ENCODE results near the gene CSF2RB. TPM values are rescaled to one million over a fixed set of nuclear protein-coding genes. Genes with fewer than 3 reads are reported as not detected.

The CSF2RB gene
- total and polyA plus RNA-seq, 10 of the 15 experiments (the other 5 are each of a cell fraction or from before 2014, with no cell fraction given): 0.82 to 12.5 (median 5.4) TPM

DNA sequence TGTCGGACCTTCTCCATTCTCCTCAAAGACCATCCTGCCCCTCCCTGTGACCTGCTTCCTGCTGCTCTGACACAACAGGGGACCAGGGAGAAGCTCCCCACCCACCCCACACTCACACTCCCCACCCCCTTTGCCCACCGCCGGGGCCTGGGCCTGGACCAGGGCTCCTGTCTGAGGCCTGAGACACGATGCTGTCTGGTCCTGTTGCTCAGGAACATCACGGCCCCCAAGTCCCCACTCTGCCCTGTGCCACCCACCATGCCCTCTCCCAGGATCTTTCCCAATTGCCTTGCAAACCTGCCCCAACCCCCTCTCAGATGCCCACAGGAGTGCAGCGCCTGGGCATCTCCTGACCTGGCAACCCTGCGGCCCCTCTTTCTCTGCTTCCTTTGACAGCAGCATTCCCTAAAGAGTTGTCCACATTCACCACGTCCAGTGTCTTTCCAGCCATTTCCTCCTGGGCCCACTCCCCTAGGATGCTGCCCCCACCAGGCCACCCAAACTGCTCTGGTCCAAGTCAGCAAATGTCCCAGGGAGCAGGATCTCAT is 10.8 kb downstream of the CSF2RB start (continued):
- TF ChIP-seq, protein P1, sequence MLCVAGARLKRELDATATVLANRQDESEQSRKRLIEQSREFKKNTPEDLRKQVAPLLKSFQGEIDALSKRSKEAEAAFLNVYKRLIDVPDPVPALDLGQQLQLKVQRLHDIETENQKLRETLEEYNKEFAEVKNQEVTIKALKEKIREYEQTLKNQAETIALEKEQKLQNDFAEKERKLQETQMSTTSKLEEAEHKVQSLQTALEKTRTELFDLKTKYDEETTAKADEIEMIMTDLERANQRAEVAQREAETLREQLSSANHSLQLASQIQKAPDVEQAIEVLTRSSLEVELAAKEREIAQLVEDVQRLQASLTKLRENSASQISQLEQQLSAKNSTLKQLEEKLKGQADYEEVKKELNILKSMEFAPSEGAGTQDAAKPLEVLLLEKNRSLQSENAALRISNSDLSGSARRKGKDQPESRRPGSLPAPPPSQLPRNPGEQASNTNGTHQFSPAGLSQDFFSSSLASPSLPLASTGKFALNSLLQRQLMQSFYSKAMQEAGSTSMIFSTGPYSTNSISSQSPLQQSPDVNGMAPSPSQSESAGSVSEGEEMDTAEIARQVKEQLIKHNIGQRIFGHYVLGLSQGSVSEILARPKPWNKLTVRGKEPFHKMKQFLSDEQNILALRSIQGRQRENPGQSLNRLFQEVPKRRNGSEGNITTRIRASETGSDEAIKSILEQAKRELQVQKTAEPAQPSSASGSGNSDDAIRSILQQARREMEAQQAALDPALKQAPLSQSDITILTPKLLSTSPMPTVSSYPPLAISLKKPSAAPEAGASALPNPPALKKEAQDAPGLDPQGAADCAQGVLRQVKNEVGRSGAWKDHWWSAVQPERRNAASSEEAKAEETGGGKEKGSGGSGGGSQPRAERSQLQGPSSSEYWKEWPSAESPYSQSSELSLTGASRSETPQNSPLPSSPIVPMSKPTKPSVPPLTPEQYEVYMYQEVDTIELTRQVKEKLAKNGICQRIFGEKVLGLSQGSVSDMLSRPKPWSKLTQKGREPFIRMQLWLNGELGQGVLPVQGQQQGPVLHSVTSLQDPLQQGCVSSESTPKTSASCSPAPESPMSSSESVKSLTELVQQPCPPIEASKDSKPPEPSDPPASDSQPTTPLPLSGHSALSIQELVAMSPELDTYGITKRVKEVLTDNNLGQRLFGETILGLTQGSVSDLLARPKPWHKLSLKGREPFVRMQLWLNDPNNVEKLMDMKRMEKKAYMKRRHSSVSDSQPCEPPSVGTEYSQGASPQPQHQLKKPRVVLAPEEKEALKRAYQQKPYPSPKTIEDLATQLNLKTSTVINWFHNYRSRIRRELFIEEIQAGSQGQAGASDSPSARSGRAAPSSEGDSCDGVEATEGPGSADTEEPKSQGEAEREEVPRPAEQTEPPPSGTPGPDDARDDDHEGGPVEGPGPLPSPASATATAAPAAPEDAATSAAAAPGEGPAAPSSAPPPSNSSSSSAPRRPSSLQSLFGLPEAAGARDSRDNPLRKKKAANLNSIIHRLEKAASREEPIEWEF (IDR thresholded peaks at IDR 0.05; ENCODE audit: insufficient replicate concordance, low read depth, low read length): no peak
- TF ChIP-seq SREBF2 (IDR thresholded peaks at IDR 0.05; ENCODE audit: low read length) (no peak), NFXL1 (IDR thresholded peaks at IDR 0.05; ENCODE audit: borderline replicate concordance) (no peak)
- TF ChIP-seq, protein P2, sequence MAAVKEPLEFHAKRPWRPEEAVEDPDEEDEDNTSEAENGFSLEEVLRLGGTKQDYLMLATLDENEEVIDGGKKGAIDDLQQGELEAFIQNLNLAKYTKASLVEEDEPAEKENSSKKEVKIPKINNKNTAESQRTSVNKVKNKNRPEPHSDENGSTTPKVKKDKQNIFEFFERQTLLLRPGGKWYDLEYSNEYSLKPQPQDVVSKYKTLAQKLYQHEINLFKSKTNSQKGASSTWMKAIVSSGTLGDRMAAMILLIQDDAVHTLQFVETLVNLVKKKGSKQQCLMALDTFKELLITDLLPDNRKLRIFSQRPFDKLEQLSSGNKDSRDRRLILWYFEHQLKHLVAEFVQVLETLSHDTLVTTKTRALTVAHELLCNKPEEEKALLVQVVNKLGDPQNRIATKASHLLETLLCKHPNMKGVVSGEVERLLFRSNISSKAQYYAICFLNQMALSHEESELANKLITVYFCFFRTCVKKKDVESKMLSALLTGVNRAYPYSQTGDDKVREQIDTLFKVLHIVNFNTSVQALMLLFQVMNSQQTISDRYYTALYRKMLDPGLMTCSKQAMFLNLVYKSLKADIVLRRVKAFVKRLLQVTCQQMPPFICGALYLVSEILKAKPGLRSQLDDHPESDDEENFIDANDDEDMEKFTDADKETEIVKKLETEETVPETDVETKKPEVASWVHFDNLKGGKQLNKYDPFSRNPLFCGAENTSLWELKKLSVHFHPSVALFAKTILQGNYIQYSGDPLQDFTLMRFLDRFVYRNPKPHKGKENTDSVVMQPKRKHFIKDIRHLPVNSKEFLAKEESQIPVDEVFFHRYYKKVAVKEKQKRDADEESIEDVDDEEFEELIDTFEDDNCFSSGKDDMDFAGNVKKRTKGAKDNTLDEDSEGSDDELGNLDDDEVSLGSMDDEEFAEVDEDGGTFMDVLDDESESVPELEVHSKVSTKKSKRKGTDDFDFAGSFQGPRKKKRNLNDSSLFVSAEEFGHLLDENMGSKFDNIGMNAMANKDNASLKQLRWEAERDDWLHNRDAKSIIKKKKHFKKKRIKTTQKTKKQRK (IDR thresholded peaks at IDR 0.05; ENCODE audit: low read depth, low read length): no peak

All from GM12878 (cell line).